Kidney glomerular epithelial cell (primary cell): ENCODE measurements around the gene FOXA3.

Experiments used
- DNase-seq: peaks from one replicate; lab custom pipeline; 2025; lab: John Stamatoyannopoulos, UW

The FOXA3 gene

GRCh38 chr19:45863840-45864628 is at the start of gene FOXA3:
Gene FOXA3, plus strand, starts transcription at chr19:45864326. Its CDS starts 131 bp downstream, at chr19:45864457.
- peak; percentile 30 for DNase-seq

GRCh38 chr19:45814851-45815480 is 49.2 kb upstream of the FOXA3 start, which contains the start of gene RSPH6A:
Gene RSPH6A, minus strand, starts transcription at chr19:45815308. Its CDS starts 132 bp downstream, at chr19:45815176.
- DNase-seq: no peak

DNA sequence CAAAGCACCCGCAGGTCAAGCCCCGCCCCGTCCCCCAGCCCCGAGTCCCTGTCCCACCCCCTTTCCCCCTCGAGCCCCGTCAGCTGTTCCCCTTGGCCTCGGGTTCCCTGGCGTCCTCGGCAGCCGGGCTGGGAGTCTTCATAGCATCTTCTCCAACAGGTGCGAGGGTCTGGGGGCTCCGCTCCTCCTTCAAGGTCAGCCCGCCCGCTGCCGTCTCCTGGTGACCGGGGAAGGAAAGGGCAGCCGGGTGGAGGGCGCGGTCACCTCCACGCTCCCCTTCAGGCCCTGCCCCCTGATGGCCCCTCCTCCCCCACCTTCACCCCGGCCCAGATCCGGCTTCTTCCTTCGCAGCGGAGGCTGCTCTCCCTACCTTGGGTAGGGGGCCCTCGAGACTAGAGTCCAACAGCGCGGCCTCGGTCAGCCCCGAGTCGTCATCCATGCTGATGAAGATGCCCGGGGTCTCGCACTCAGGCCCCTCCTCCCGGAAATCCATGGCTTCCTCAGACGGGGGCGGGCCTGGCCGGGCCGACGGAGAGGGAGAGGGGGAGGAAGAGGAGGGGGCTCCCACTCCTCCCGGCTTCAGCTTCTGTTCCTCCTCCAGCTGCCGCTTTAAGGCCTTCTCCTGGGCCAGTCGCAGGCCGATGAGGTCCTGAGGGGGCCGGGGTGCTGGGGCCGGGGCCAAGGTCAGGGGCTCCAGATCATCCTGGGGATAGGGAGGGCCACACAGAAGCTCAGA is 48.5 kb upstream of the FOXA3 start:
- DNase-seq: no peak

DNA sequence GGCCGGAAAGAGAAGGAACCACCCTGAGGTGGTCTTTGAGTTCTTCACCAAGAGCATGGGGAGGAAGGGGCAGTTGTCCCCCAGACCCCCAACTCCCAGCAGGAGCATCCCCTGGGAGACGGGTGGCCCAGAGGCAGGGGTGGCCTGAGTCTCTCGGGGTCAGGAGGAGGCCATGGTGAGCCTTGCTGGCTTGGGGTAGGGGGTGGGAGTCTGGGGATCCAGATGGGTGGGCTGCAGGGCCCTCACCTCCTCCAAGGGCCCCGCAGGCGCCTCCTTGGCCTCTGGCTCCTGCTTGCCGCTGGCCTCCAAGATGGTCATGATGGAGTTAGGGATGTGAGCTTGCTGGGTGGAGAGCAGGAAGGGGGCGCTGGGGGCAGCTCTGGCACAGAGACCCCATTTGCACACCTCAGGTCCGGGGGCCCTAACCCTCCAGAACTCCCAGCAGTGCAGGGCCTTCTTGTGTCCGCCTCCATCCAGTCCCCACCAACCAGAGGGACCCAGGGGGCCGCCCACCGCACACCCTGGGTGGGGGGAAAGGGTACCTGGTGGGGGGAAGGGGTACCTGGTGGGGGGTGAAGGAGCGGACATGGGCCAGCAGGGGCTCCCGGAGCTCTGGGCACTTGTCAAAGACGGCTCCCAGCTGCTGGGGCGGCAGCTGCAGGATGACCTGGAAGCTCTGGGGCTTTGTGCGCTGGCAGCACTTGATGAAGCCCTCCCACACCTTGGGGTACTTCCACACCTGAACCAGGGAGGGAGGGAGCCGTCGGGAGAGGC is 47.7 kb upstream of the FOXA3 start:
- DNase-seq: no peak

- peak; percentile 94 for DNase-seq
Observed at GRCh38 chr19:45817010-45817724, 47.0 kb upstream of the FOXA3 start.

- no peak for DNase-seq
Observed at GRCh38 chr19:45817725-45818301, 46.3 kb upstream of the FOXA3 start.

DNA sequence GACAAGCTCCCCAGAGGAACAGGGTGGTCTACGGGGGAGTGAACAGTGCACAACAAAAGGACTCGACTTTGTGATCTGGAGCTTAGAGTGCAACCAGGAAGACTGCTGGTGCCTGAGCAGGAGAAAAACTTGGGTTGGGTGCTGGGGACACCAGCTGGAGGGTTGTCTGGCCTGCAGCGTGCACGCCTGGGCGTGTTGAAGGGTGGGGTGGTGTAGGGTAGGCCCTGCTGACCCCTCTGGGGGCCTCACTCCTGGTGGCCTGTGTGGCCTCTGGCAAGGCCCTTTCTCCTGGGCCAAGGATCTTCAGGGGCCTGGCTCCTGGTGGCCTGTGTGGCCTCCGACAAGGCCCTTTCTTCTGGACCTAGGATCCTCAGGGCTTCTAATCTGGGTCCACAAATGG is 44.4 kb upstream of the FOXA3 start:
- DNase-seq: no peak

- DNase-seq: no peak
Observed at GRCh38 chr19:45820413-45821102, 43.6 kb upstream of the FOXA3 start.

- DNase-seq: no peak
Observed at GRCh38 chr19:45821103-45821521, 43.0 kb upstream of the FOXA3 start.

- DNase-seq: no peak
Observed at GRCh38 chr19:45821570-45821969, 42.6 kb upstream of the FOXA3 start.

DNA sequence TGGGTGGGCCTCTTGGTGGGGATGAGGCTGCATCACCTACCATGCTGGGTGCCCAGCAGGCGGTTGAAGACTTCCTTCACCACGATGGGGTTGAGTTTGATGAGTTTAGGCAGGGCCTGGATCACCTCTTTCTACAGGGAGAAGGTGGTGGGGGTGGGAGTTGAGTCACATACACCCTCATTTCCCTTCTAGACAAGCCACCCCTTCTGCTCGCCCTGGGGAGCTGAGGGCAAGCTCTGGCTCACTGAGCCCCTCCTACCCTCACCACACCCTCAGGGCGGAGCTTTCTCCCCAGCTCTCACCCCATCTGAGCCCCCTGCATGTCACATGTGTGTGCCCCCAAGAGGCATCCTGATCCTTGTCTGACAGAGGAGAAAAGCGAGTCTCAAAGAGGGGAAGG is 41.4 kb upstream of the FOXA3 start:
- DNase-seq: no peak

DNA sequence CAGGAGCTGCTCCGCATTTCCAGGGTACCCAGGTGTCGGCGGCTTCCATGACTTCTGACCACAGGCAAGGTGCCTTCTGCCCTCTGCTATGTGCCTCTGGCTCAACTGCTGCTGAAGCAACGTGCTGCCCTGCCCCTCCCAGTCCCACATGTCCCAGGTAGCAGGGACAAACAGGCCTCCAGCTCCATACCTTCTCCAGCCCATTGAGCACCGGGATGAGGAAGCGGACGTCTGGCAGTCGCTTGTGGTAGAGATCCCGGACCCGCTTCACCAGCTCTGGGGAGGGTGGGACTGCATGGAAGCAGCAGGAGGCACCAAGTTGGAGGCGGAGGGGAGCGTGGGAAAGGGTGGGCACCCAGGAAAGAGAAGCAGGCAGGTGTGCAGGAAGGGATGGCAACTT is 40.9 kb upstream of the FOXA3 start:
- no peak for DNase-seq

GRCh38 chr19:45824041-45824471 is 40.1 kb upstream of the FOXA3 start:
- no peak for DNase-seq

- no peak for DNase-seq
Observed at GRCh38 chr19:45824531-45825262, 39.4 kb upstream of the FOXA3 start.

- no peak for DNase-seq
Observed at GRCh38 chr19:45825263-45825605, 38.9 kb upstream of the FOXA3 start.

- DNase-seq: no peak
Observed at GRCh38 chr19:45825917-45826893, 37.9 kb upstream of the FOXA3 start.

DNA sequence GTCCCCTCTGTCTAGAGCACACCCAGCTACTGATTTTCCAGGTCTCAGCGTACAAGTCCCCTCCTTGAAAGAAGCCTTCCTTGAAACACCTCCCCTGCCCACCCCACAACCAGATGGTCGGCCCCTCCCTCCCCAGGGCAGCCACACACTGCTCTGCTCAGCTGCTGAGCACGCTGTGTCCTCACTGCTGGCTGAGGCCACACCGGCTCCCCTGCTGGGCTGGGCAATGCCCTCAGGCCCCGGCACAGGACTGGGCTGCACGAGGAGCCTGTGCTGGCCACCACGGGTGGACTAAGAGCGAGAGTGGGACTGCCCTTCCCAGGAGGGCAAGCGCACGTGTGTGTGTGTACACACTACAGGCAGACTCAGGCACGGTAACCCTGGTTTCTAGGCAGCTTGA is 37.2 kb upstream of the FOXA3 start:
- no peak for DNase-seq

- DNase-seq: no peak
Observed at GRCh38 chr19:45827459-45828093, 36.5 kb upstream of the FOXA3 start.
